HepG2 (cell line): Measurements from ENCODE around the gene MYH9. TPM values are rescaled to one million over a fixed set of nuclear protein-coding genes. Genes with fewer than 3 reads are reported as not detected.

Experiments used
- E2F1 ChIP-seq: sonication (generic); formaldehyde crosslinking; IDR thresholded peaks from 2 replicates; pipeline ENCODE4 v1.5.0; 2020; ENCODE audit warnings: missing genetic modification reagents
- GABPA ChIP-seq, 2 experiments: IDR thresholded peaks; 2 replicates each; pipeline ENCODE4 v1.6.1; 2011 to 2016; ENCODE audit warnings: low read depth in 2 of 2, low read length in 1 of 2, missing biosample characterization in 1 of 2, missing genetic modification characterization in 1 of 2
- KDM6A ChIP-seq: IDR thresholded peaks from 2 replicates; pipeline ENCODE4 v1.6.1; 2016; ENCODE audit warnings: low read depth
- NFE2 ChIP-seq: sonication (generic); formaldehyde crosslinking; IDR thresholded peaks from 2 replicates; pipeline ENCODE4 v1.4.0; 2020; ENCODE audit warnings: missing genetic modification reagents
- NR0B2 ChIP-seq: sonication (generic); formaldehyde crosslinking; IDR thresholded peaks from 2 replicates; pipeline ENCODE4 v1.4.0; 2020; ENCODE audit warnings: mild to moderate bottlenecking, missing genetic modification reagents
- SRY ChIP-seq: sonication (generic); formaldehyde crosslinking; IDR thresholded peaks from 2 replicates; pipeline ENCODE4 v1.8.0; 2022; ENCODE audit warnings: mild to moderate bottlenecking, missing genetic modification reagents
- ZNF292 ChIP-seq: sonication (generic); formaldehyde crosslinking; IDR thresholded peaks from 2 replicates; pipeline ENCODE4 v1.8.1; 2022; ENCODE audit warnings: mild to moderate bottlenecking, low read depth, missing genetic modification reagents, borderline replicate concordance
- ZNF556 ChIP-seq: sonication (generic); formaldehyde crosslinking; IDR thresholded peaks from 2 replicates; pipeline ENCODE4 v1.4.0; 2020; ENCODE audit warnings: mild to moderate bottlenecking, missing genetic modification reagents, borderline replicate concordance
- ZNF572 ChIP-seq: sonication (generic); formaldehyde crosslinking; IDR thresholded peaks from 2 replicates; pipeline ENCODE4 v1.5.1; 2020; ENCODE audit warnings: mild to moderate bottlenecking, missing genetic modification reagents
- ZNF720 ChIP-seq: sonication (generic); formaldehyde crosslinking; IDR thresholded peaks from 2 replicates; pipeline ENCODE4 v1.4.0; 2020; ENCODE audit warnings: missing genetic modification reagents
- polyA plus RNA-seq, 8 experiments: library from polyadenylated mRNA; depleted of rRNA in 3 of 8; stranded (reverse) in 7 of 8; unstranded in 1 of 8; fragments of >200 nt; fragmentation: Illumina TruSeq in 4 of 8; extraction: Trizol in 4 of 8; gene quantifications; 2 replicates each; pipeline versions ENCODE4 v1.2.1 to v1.2.3, GENCODE V29; 2011 to 2016; ENCODE audit warnings: low read depth in 4 of 8, missing spikeins in 1 of 8, mixed read lengths in 1 of 8; ENCODE audit not compliant: insufficient read depth in 1 of 8
- total RNA-seq, 5 experiments: library from RNA; depleted of rRNA; stranded (reverse); fragments of >200 nt; fragmentation: Illumina TruSeq; extraction: Trizol; gene quantifications; 2 replicates each; pipeline ENCODE4 v1.2.3, GENCODE V29; 2016; ENCODE audit warnings: low read depth in 1 of 5
- TF ChIP-seq, protein P1 (sequence below), 2 experiments: sonication (generic) in 1 of 2; formaldehyde crosslinking in 1 of 2; IDR thresholded peaks; 2 replicates each; pipeline versions ENCODE4 v1.5.1 to v1.6.1; 2011 to 2020; ENCODE audit warnings: borderline replicate concordance in 1 of 2, low read depth in 1 of 2, low read length in 1 of 2, mild to moderate bottlenecking in 1 of 2, missing genetic modification reagents in 1 of 2, moderate library complexity in 1 of 2
- TF ChIP-seq, protein P2 (sequence below): sonication (generic); formaldehyde crosslinking; IDR thresholded peaks from 2 replicates; pipeline ENCODE4 v1.4.0; 2020; ENCODE audit warnings: mild to moderate bottlenecking, missing genetic modification reagents
- TF ChIP-seq, protein P3 (sequence below): sonication (generic); formaldehyde crosslinking; IDR thresholded peaks from 2 replicates; pipeline ENCODE4 v1.4.0; 2020; ENCODE audit warnings: mild to moderate bottlenecking, missing genetic modification reagents
- TF ChIP-seq, protein P4 (sequence below): IDR thresholded peaks from 2 replicates; pipeline ENCODE4 v1.6.1; 2018; ENCODE audit warnings: missing genetic modification reagents, mild to moderate bottlenecking, missing compliant biosample characterization
- TF ChIP-seq, protein P5 (sequence below): sonication (generic); formaldehyde crosslinking; IDR thresholded peaks from 2 replicates; pipeline ENCODE4 v1.4.0; 2020; ENCODE audit warnings: missing genetic modification reagents
- TF ChIP-seq, protein P6 (sequence below): IDR thresholded peaks from 2 replicates; pipeline ENCODE4 v1.6.1; 2016; ENCODE audit warnings: missing genetic modification reagents, missing compliant biosample characterization

The MYH9 gene
- total and polyA plus RNA-seq, 2 of the 13 experiments (the other 11 are each of a cell fraction or from before 2014, with no cell fraction given): 50.7 to 98.5 TPM

GRCh38 chr22:36425977-36426523 is 38.3 kb upstream of the MYH9 start (continued):
- TF ChIP-seq, protein P1, sequence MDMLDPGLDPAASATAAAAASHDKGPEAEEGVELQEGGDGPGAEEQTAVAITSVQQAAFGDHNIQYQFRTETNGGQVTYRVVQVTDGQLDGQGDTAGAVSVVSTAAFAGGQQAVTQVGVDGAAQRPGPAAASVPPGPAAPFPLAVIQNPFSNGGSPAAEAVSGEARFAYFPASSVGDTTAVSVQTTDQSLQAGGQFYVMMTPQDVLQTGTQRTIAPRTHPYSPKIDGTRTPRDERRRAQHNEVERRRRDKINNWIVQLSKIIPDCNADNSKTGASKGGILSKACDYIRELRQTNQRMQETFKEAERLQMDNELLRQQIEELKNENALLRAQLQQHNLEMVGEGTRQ (IDR thresholded peaks at IDR 0.05; ENCODE audit: low read depth, low read length): no peak
- TF ChIP-seq, protein P1 (CRISPR knock-in tag; IDR thresholded peaks at IDR 0.05; ENCODE audit: borderline replicate concordance): no peak
- TF ChIP-seq KDM6A (0 out of 2 replicates have a peak, but pooled peaks have one; percentile 17), ZNF720 (CRISPR knock-in tag) (no peak), ZNF292 (CRISPR knock-in tag) (peak; percentile 83; the same call in 1 of the 2 replicates), SRY (CRISPR knock-in tag) (no peak), ZNF572 (CRISPR knock-in tag) (no peak), E2F1 (CRISPR knock-in tag) (no peak), ZNF556 (CRISPR knock-in tag) (peak; percentile 69; the same call in 1 of the 2 replicates), NR0B2 (CRISPR knock-in tag) (no peak), GABPA (IDR thresholded peaks at IDR 0.05; ENCODE audit: low read depth, low read length) (peak; percentile 43), GABPA (CRISPR knock-in tag; IDR thresholded peaks at IDR 0.05; ENCODE audit: low read depth) (peak; percentile 89), NFE2 (CRISPR knock-in tag) (no peak)
- TF ChIP-seq, protein P2, sequence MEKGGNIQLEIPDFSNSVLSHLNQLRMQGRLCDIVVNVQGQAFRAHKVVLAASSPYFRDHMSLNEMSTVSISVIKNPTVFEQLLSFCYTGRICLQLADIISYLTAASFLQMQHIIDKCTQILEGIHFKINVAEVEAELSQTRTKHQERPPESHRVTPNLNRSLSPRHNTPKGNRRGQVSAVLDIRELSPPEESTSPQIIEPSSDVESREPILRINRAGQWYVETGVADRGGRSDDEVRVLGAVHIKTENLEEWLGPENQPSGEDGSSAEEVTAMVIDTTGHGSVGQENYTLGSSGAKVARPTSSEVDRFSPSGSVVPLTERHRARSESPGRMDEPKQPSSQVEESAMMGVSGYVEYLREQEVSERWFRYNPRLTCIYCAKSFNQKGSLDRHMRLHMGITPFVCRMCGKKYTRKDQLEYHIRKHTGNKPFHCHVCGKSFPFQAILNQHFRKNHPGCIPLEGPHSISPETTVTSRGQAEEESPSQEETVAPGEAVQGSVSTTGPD (CRISPR knock-in tag): no peak
- TF ChIP-seq, protein P3, sequence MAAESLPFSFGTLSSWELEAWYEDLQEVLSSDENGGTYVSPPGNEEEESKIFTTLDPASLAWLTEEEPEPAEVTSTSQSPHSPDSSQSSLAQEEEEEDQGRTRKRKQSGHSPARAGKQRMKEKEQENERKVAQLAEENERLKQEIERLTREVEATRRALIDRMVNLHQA (CRISPR knock-in tag): no peak
- TF ChIP-seq, protein P4, sequence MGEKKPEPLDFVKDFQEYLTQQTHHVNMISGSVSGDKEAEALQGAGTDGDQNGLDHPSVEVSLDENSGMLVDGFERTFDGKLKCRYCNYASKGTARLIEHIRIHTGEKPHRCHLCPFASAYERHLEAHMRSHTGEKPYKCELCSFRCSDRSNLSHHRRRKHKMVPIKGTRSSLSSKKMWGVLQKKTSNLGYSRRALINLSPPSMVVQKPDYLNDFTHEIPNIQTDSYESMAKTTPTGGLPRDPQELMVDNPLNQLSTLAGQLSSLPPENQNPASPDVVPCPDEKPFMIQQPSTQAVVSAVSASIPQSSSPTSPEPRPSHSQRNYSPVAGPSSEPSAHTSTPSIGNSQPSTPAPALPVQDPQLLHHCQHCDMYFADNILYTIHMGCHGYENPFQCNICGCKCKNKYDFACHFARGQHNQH (CRISPR knock-in tag): 0 out of 2 replicates have a peak, but pooled peaks have one; percentile 45
- TF ChIP-seq, protein P5, sequence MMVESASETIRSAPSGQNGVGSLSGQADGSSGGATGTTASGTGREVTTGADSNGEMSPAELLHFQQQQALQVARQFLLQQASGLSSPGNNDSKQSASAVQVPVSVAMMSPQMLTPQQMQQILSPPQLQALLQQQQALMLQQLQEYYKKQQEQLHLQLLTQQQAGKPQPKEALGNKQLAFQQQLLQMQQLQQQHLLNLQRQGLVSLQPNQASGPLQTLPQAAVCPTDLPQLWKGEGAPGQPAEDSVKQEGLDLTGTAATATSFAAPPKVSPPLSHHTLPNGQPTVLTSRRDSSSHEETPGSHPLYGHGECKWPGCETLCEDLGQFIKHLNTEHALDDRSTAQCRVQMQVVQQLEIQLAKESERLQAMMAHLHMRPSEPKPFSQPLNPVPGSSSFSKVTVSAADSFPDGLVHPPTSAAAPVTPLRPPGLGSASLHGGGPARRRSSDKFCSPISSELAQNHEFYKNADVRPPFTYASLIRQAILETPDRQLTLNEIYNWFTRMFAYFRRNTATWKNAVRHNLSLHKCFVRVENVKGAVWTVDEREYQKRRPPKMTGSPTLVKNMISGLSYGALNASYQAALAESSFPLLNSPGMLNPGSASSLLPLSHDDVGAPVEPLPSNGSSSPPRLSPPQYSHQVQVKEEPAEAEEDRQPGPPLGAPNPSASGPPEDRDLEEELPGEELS (CRISPR knock-in tag): peak; percentile 44; the same call in 1 of the 2 replicates
- TF ChIP-seq, protein P6, sequence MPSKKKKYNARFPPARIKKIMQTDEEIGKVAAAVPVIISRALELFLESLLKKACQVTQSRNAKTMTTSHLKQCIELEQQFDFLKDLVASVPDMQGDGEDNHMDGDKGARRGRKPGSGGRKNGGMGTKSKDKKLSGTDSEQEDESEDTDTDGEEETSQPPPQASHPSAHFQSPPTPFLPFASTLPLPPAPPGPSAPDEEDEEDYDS: peak; percentile 28; the same call in 1 of the 2 replicates
